Neural progenitor cell (in vitro differentiated cells): ENCODE data around the gene ASB1.

ENCODE experiments used
- EZH2 ChIP-seq: fragments of 200-600 bp; sonication (generic); IDR thresholded peaks from 2 replicates; pipeline ENCODE4 v1.6.1; 2017; ENCODE audit warnings: antibody characterized with exemption, mild to moderate bottlenecking, moderate library complexity
- EZH2phosphoT487 ChIP-seq: fragments of 200-600 bp; sonication (generic); IDR thresholded peaks from 2 replicates; pipeline ENCODE4 v1.6.1; 2017; ENCODE audit warnings: antibody characterized with exemption
- TF ChIP-seq, protein P1 (sequence below): fragments of 200-600 bp; sonication (generic); IDR thresholded peaks from 2 replicates; pipeline ENCODE4 v1.5.1; 2017; ENCODE audit warnings: antibody characterized with exemption, mild to moderate bottlenecking

DNA sequence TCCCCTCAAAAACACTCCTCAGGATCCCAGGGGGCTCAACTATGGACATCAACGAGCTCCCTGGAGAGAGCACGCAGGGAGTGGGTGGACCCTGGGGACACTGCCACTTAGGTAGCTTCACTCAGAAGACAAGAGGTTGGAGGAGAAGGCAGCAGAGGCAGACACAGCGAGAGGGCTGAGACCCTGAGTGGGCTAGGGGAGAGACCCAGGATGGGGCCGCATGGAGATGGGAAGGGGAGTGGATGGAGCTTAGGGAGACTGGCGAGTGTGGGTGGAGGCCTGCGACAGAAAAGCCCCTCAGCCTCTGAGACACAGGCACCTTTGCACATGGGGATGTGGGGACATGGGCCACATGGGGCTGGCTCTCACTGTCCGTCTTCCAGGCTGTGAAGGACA is 70.9 kb downstream of the ASB1 start:
- TF ChIP-seq, protein P1, sequence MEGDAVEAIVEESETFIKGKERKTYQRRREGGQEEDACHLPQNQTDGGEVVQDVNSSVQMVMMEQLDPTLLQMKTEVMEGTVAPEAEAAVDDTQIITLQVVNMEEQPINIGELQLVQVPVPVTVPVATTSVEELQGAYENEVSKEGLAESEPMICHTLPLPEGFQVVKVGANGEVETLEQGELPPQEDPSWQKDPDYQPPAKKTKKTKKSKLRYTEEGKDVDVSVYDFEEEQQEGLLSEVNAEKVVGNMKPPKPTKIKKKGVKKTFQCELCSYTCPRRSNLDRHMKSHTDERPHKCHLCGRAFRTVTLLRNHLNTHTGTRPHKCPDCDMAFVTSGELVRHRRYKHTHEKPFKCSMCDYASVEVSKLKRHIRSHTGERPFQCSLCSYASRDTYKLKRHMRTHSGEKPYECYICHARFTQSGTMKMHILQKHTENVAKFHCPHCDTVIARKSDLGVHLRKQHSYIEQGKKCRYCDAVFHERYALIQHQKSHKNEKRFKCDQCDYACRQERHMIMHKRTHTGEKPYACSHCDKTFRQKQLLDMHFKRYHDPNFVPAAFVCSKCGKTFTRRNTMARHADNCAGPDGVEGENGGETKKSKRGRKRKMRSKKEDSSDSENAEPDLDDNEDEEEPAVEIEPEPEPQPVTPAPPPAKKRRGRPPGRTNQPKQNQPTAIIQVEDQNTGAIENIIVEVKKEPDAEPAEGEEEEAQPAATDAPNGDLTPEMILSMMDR: no peak
- no peak for TF ChIP-seq EZH2
- no peak for TF ChIP-seq EZH2phosphoT487
